Ascending aorta (tissue), 2 donors: ENCODE data around the gene VASN. TPM values are rescaled to one million over a fixed set of nuclear protein-coding genes. Genes with fewer than 3 reads are reported as not detected.

Experiments
- DNase-seq, 2 donors: peaks; one replicate each; pipeline ENCODE4 v3.0.0-alpha.2; 2019; ENCODE audit warnings: low spot score in 2 of 2
- H3K27ac ChIP-seq, 2 donors: fragments of 200-600 bp; sonication (generic); one replicate each; pipeline ENCODE4 v1.5.1; 2016 to 2017; ENCODE audit warnings: mild to moderate bottlenecking in 1 of 2
- H3K27me3 ChIP-seq: fragments of 200-600 bp; sonication (generic); one replicate; pipeline ENCODE4 v1.5.1; 2017
- H3K36me3 ChIP-seq, 2 donors: fragments of 200-600 bp; sonication (generic); one replicate each; pipeline ENCODE4 v1.5.1; 2016
- H3K4me1 ChIP-seq, 2 donors: fragments of 200-600 bp; sonication (generic); one replicate each; pipeline ENCODE4 v1.5.1; 2016 to 2017; ENCODE audit warnings: mild to moderate bottlenecking in 1 of 2
- H3K4me3 ChIP-seq, 2 donors: fragments of 200-600 bp; sonication (generic); one replicate each; pipeline ENCODE4 v1.5.1; 2016 to 2017; ENCODE audit warnings: mild to moderate bottlenecking in 1 of 2
- H3K9me3 ChIP-seq, 2 donors: fragments of 200-600 bp; sonication (generic); one replicate each; pipeline ENCODE4 v1.5.1; 2016
- CTCF ChIP-seq, 3 experiments: fragments of 200-600 bp in 2 of 3; fragments of 450-650 bp in 1 of 3; sonication (generic) in 2 of 3; IDR thresholded peaks; one replicate each; pipeline ENCODE4 v1.5.1; 2016 to 2019; ENCODE audit warnings: antibody characterized with exemption in 3 of 3, mild to moderate bottlenecking in 1 of 3, moderate library complexity in 1 of 3
- intact Hi-C: fragments of 100-400 bp; cut with DNase I; formaldehyde crosslinking; loops from one replicate; pipeline ENCODE4 v1.15.1; 2023
- total RNA-seq: library from RNA; depleted of rRNA; stranded (reverse); fragments of >200 nt; gene quantifications from one replicate; pipeline ENCODE4 v1.1.0, GENCODE V29; 2016

The VASN gene
- total RNA-seq, 1 donor from 2014 or later, result 218 TPM

- DNase-seq, result peak in 1 of 2 donors; percentile 94
- no peaks in the 10 kb centered on the region for H3K9me3 ChIP-seq
- peaks cover 42 to 60% of the 10 kb centered on the region in 2 donors for H3K4me1 ChIP-seq
- no peak for TF ChIP-seq CTCF (IDR thresholded peaks at IDR 0.05)
- H3K27me3 ChIP-seq, result no peaks in the 10 kb centered on the region
- intact Hi-C loops, result no loop called here
- peaks cover 0 to 9% of the 10 kb centered on the region in 2 donors for H3K36me3 ChIP-seq
- H3K4me3 ChIP-seq, result peak overlapping the region; percentile 64 to 81
- H3K27ac ChIP-seq, result peak overlapping the region; percentile 94 to 99
Observed at GRCh38 chr16:4373909-4374742, 2.5 kb downstream of the VASN start.

GRCh38 chr16:4375717-4376116 lies 4.1 kb downstream of the VASN start:
- peaks cover 1 to 9% of the 10 kb centered on the region in 2 donors for H3K36me3 ChIP-seq
- TF ChIP-seq CTCF (IDR thresholded peaks at IDR 0.05), result no peak
- intact Hi-C loops, result loop anchor here (1.0 to 5.0 kb wide), 2 partner anchors 11 to 1353 kb away; partner anchors contain the start of genes HCFC1R1, THOC6 and TNFRSF12A
- H3K9me3 ChIP-seq, result no peaks in the 10 kb centered on the region
- peak overlapping the region; percentile 94 to 99 for H3K27ac ChIP-seq
- DNase-seq, result peak in 1 of 2 donors; percentile 84
- no peaks in the 10 kb centered on the region for H3K27me3 ChIP-seq
- H3K4me3 ChIP-seq, result peak overlapping the region in 1 of 2 donors; percentile 64
- peaks cover 46 to 59% of the 10 kb centered on the region in 2 donors for H3K4me1 ChIP-seq

GRCh38 chr16:4376126-4376892 lies 4.7 kb downstream of the VASN start:
- intact Hi-C loops, result loop anchor here (1.0 to 5.0 kb wide), 2 partner anchors 10 to 1354 kb away; partner anchors contain the start of genes HCFC1R1, THOC6 and TNFRSF12A
- H3K9me3 ChIP-seq, result no peaks in the 10 kb centered on the region
- TF ChIP-seq CTCF (IDR thresholded peaks at IDR 0.05), result no peak
- H3K4me3 ChIP-seq, result peak overlapping the region; percentile 40 to 64
- peaks cover 7 to 15% of the 10 kb centered on the region in 2 donors for H3K36me3 ChIP-seq
- H3K27ac ChIP-seq, result peak overlapping the region; percentile 94 to 99
- peaks cover 48 to 59% of the 10 kb centered on the region in 2 donors for H3K4me1 ChIP-seq
- peak; percentile 78 to 97 for DNase-seq
- H3K27me3 ChIP-seq, result no peaks in the 10 kb centered on the region

GRCh38 chr16:4376893-4377572 lies 5.4 kb downstream of the VASN start:
- H3K9me3 ChIP-seq, result no peaks in the 10 kb centered on the region
- H3K4me3 ChIP-seq, result peak overlapping the region; percentile 40 to 64
- TF ChIP-seq CTCF (IDR thresholded peaks at IDR 0.05), result no peak
- H3K4me1 ChIP-seq, result peaks cover 54 to 65% of the 10 kb centered on the region in 2 donors
- peak overlapping the region; percentile 94 to 99 for H3K27ac ChIP-seq
- intact Hi-C loops, result loop anchor here (1.0 to 5.0 kb wide), 2 partner anchors 9 to 1355 kb away; partner anchors contain the start of genes HCFC1R1, THOC6 and TNFRSF12A
- peak in 1 of 2 donors; percentile 73 for DNase-seq
- H3K27me3 ChIP-seq, result no peaks in the 10 kb centered on the region
- peaks cover 14 to 22% of the 10 kb centered on the region in 2 donors for H3K36me3 ChIP-seq
